ENCODE measurements around the gene VTI1A.
"Not testable (repeated sequence)": the region's sequence is repeated elsewhere in the genome, so short reads cannot be mapped to it uniquely, and the experiment has no call there.

Gene VTI1A

GRCh38 chr10:112724404-112724991 is 277.5 kb downstream of the VTI1A start:
- DNase-seq (ENCODE audit: extremely low spot score) = no peak
- TF ChIP-seq CTCF (IDR thresholded peaks at IDR 0.05; ENCODE audit: control extremely low read depth, extremely low read depth, low read depth, missing control alignments) = no peak
- POLR2A ChIA-PET = no interaction called here
- CTCF ChIA-PET = no interaction called here

- POLR2A ChIA-PET = no interaction called here
- TF ChIP-seq CTCF (IDR thresholded peaks at IDR 0.05; ENCODE audit: control extremely low read depth, extremely low read depth, low read depth, missing control alignments) = no peak
- CTCF ChIA-PET = interaction anchor here (1.1 kb wide), 2 partner anchors 13 to 20 kb away, joined by 3 read pairs; no protein-coding TSS in a partner anchor
- DNase-seq (ENCODE audit: extremely low spot score) = no peak
Observed at GRCh38 chr10:112728118-112728883, 281.3 kb downstream of the VTI1A start.

- no peak for TF ChIP-seq CTCF (IDR thresholded peaks at IDR 0.05; ENCODE audit: control extremely low read depth, extremely low read depth, low read depth, missing control alignments)
- POLR2A ChIA-PET = no interaction called here
Observed at GRCh38 chr10:112728997-112729396, 282.0 kb downstream of the VTI1A start.

GRCh38 chr10:112731450-112731849 is 284.4 kb downstream of the VTI1A start:
- DNase-seq (ENCODE audit: extremely low spot score); POLR2A ChIA-PET: not testable (repeated sequence)
- CTCF ChIA-PET = interaction anchor here (3.2 kb wide), 1 partner anchor 9 kb away, joined by 16 read pairs; no protein-coding TSS in a partner anchor

More at GRCh38 chr10:112728997-112729396, 282.0 kb downstream of the VTI1A start:
- no peak for DNase-seq (ENCODE audit: extremely low spot score)
- CTCF ChIA-PET = no interaction called here

- CTCF ChIA-PET = interaction anchor here (3.2 kb wide), 1 partner anchor 10 kb away, joined by 16 read pairs; no protein-coding TSS in a partner anchor
- POLR2A ChIA-PET = no interaction called here
- no peak for TF ChIP-seq CTCF (IDR thresholded peaks at IDR 0.05; ENCODE audit: control extremely low read depth, extremely low read depth, low read depth, missing control alignments)
- no peak for DNase-seq (ENCODE audit: extremely low spot score)
Observed at GRCh38 chr10:112732277-112732921, 285.4 kb downstream of the VTI1A start.

- DNase-seq (ENCODE audit: extremely low spot score) = no peak
- POLR2A ChIA-PET = no interaction called here
- CTCF ChIA-PET = interaction anchor here (1.0 to 2.6 kb wide), 3 partner anchors 9 to 13 kb away, joined by 3 to 7 read pairs (median 4); no protein-coding TSS in a partner anchor
- TF ChIP-seq CTCF (IDR thresholded peaks at IDR 0.05; ENCODE audit: control extremely low read depth, extremely low read depth, low read depth, missing control alignments) = no peak
Observed at GRCh38 chr10:112735041-112735695, 288.2 kb downstream of the VTI1A start.
